Esophagus muscularis mucosa (tissue), 4 donors: ENCODE measurements around the gene GJB3. TPM values are rescaled to one million over a fixed set of nuclear protein-coding genes. Genes with fewer than 3 reads are reported as not detected.

ENCODE experiments used
- DNase-seq: peaks from one replicate; pipeline ENCODE4 v3.0.0-alpha.2; 2017; ENCODE audit errors: extremely low spot score
- H3K27ac ChIP-seq, 4 donors: fragments of 200-600 bp; sonication (generic); replicated peaks in 1 of 4; 1 replicate in 3 of 4; 2 replicates in 1 of 4; pipeline ENCODE4 v1.5.1; 2016 to 2019; ENCODE audit warnings: mild to moderate bottlenecking in 1 of 4
- H3K27me3 ChIP-seq, 4 donors: fragments of 200-600 bp; sonication (generic); one replicate each; pipeline versions ENCODE4 v1.5.1 to v1.6.0; 2016 to 2019
- H3K36me3 ChIP-seq, 4 donors: fragments of 200-600 bp; sonication (generic); one replicate each; pipeline ENCODE4 v1.5.1; 2016 to 2019
- H3K4me1 ChIP-seq, 4 donors: fragments of 200-600 bp; sonication (generic); one replicate each; pipeline ENCODE4 v1.5.1; 2016 to 2019
- H3K4me3 ChIP-seq, 4 donors: fragments of 200-600 bp; sonication (generic); 1 replicate in 2 of 4; 2 replicates in 2 of 4; pipeline ENCODE4 v1.5.1; 2016 to 2019; ENCODE audit warnings: mild to moderate bottlenecking in 4 of 4, moderate library complexity in 1 of 4
- H3K9me3 ChIP-seq, 4 donors: fragments of 200-600 bp; sonication (generic); 1 replicate in 3 of 4; 2 replicates in 1 of 4; pipeline ENCODE4 v1.5.1; 2016 to 2019
- EP300 ChIP-seq: sonication (generic); formaldehyde crosslinking; IDR thresholded peaks from one replicate; pipeline ENCODE4 v1.6.1; 2017; ENCODE audit warnings: antibody characterized with exemption
- POLR2A ChIP-seq: fragments of 450-650 bp; IDR thresholded peaks from one replicate; pipeline ENCODE4 v1.6.1; 2017; ENCODE audit warnings: antibody characterized with exemption, moderate library complexity, mild to moderate bottlenecking, low read depth
- POLR2AphosphoS5 ChIP-seq, 2 donors: sonication (generic); formaldehyde crosslinking; IDR thresholded peaks; one replicate each; pipeline ENCODE4 v1.6.1; 2017; ENCODE audit warnings: antibody characterized with exemption in 2 of 2
- WGBS: methylation state at CpG from one replicate; pipeline ENCODE4 v1.1.5; 2018; 5-methylcytosine and 5-hydroxymethylcytosine counted together
- intact Hi-C: fragments of 100-400 bp; cut with DNase I; formaldehyde crosslinking; loops from one replicate; pipeline ENCODE4 v1.15.1; 2023
- total RNA-seq, 4 donors: library from RNA; depleted of rRNA; stranded (reverse); fragments of >200 nt; gene quantifications; one replicate each; pipeline versions ENCODE4 v1.1.0 to v1.2.1, GENCODE V29; 2016
- TF ChIP-seq, protein P1 (sequence below), 3 experiments: fragments of 200-600 bp in 2 of 3; fragments of 450-650 bp in 1 of 3; sonication (generic) in 2 of 3; IDR thresholded peaks; one replicate each; pipeline ENCODE4 v1.5.1; 2017 to 2019; ENCODE audit warnings: antibody characterized with exemption in 3 of 3, mild to moderate bottlenecking in 2 of 3, moderate library complexity in 1 of 3

The GJB3 gene
- total RNA-seq, 4 donors from 2014 or later = not detected

GRCh38 chr1:34761176-34761761, 19.7 kb upstream of the GJB3 start:
- Histone ChIP-seq H3K4me3 (no peak overlapping the region), H3K27ac (no peak overlapping the region), H3K9me3 (peaks cover 0 to 6% (median 0%) of the 10 kb centered on the region in 4 donors), H3K4me1 (no peaks in the 10 kb centered on the region), H3K36me3 (no peaks in the 10 kb centered on the region), H3K27me3 (peaks cover 0 to 43% (median 0%) of the 10 kb centered on the region in 4 donors)
- DNase-seq = no peak
- 96% methylated on average over 31 of the region's 33 CpGs for WGBS
- intact Hi-C loops = no loop called here
- no peak for TF ChIP-seq POLR2AphosphoS5 (IDR thresholded peaks at IDR 0.05)
- TF ChIP-seq EP300 = no peak
- TF ChIP-seq, protein P1, sequence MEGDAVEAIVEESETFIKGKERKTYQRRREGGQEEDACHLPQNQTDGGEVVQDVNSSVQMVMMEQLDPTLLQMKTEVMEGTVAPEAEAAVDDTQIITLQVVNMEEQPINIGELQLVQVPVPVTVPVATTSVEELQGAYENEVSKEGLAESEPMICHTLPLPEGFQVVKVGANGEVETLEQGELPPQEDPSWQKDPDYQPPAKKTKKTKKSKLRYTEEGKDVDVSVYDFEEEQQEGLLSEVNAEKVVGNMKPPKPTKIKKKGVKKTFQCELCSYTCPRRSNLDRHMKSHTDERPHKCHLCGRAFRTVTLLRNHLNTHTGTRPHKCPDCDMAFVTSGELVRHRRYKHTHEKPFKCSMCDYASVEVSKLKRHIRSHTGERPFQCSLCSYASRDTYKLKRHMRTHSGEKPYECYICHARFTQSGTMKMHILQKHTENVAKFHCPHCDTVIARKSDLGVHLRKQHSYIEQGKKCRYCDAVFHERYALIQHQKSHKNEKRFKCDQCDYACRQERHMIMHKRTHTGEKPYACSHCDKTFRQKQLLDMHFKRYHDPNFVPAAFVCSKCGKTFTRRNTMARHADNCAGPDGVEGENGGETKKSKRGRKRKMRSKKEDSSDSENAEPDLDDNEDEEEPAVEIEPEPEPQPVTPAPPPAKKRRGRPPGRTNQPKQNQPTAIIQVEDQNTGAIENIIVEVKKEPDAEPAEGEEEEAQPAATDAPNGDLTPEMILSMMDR (IDR thresholded peaks at IDR 0.05) = no peak
- TF ChIP-seq POLR2A = no peak

DNA sequence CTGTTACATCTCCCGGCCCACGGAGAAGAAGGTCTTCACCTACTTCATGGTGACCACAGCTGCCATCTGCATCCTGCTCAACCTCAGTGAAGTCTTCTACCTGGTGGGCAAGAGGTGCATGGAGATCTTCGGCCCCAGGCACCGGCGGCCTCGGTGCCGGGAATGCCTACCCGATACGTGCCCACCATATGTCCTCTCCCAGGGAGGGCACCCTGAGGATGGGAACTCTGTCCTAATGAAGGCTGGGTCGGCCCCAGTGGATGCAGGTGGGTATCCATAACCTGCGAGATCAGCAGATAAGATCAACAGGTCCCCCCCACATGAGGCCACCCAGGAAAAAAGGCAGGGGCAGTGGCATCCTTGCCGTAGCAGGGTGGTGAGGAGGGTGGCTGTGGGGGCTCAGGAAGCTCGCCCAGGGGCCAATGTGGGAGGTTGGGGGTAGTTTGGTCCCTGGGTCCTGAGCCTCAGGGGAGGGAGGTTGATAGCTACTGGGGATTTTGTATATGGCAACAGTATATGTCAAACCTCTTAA, 19.2 kb upstream of the GJB3 start:
- Histone ChIP-seq H3K4me3 (no peak overlapping the region), H3K27me3 (peaks cover 0 to 42% (median 0%) of the 10 kb centered on the region in 4 donors), H3K27ac (no peak overlapping the region), H3K36me3 (no peaks in the 10 kb centered on the region), H3K4me1 (no peaks in the 10 kb centered on the region), H3K9me3 (peaks cover 0 to 6% (median 0%) of the 10 kb centered on the region in 4 donors)
- WGBS = 78% methylated on average over 5 of the region's 13 CpGs
- no peak for DNase-seq
- intact Hi-C loops = no loop called here
- TF ChIP-seq POLR2AphosphoS5 (IDR thresholded peaks at IDR 0.05) (no peak), EP300 (no peak), POLR2A (no peak)
- TF ChIP-seq, protein P1 (IDR thresholded peaks at IDR 0.05) = no peak

GRCh38 chr1:34762474-34763141, 18.4 kb upstream of the GJB3 start:
- H3K4me3 ChIP-seq = no peak overlapping the region
- no peak overlapping the region for H3K27ac ChIP-seq
- no peaks in the 10 kb centered on the region for H3K4me1 ChIP-seq
- peaks cover 0 to 41% (median 0%) of the 10 kb centered on the region in 4 donors for H3K27me3 ChIP-seq
- no peak for DNase-seq
- intact Hi-C loops = no loop called here
- TF ChIP-seq, protein P1 (IDR thresholded peaks at IDR 0.05) = no peak
- TF ChIP-seq POLR2A (no peak), EP300 (no peak), POLR2AphosphoS5 (IDR thresholded peaks at IDR 0.05) (no peak)
- 81% methylated on average over 7 of the region's 7 CpGs for WGBS
- peaks cover 0 to 6% (median 0%) of the 10 kb centered on the region in 4 donors for H3K9me3 ChIP-seq
- no peaks in the 10 kb centered on the region for H3K36me3 ChIP-seq

DNA sequence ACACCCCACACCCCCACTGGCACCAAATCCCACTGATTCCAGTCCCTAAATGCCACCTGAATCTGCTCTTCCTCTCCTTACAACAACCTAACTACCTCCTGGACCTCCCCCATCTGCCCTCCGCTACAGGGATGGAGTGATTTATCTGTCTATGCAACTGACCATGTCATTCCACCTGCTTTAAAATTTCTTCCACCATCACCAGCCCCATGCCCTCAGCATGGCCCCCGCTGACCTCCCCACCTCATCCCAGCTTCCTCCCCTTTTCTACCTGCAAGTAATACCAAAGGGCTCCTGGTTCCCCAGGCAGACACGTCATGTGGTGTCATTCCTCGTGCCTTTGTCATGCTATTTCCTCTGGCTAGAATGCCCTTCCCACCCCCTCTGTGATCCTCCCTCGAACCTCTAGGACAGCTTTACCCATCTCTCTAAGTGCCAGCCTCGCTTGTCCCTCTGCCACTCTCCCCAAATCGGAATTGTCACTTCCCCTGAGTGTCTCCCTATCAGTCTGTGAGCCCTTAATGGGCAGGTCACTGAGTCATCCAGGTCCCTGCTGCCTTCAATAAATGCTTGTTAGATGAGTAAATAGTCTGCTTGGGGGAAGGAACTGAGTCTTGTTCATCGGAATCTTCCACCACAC, 17.8 kb upstream of the GJB3 start:
- Histone ChIP-seq H3K9me3 (peaks cover 0 to 6% (median 0%) of the 10 kb centered on the region in 4 donors), H3K36me3 (no peaks in the 10 kb centered on the region), H3K4me3 (no peak overlapping the region), H3K27me3 (peaks cover 0 to 46% (median 0%) of the 10 kb centered on the region in 4 donors), H3K4me1 (no peaks in the 10 kb centered on the region), H3K27ac (no peak overlapping the region)
- intact Hi-C loops = no loop called here
- WGBS = 58% methylated on average over 8 of the region's 8 CpGs
- DNase-seq = no peak
- TF ChIP-seq POLR2A (no peak), POLR2AphosphoS5 (IDR thresholded peaks at IDR 0.05) (no peak), EP300 (no peak)
- TF ChIP-seq, protein P1 (IDR thresholded peaks at IDR 0.05) = no peak
